ENCODE results near the gene TBL1X.

Gene TBL1X

DNA sequence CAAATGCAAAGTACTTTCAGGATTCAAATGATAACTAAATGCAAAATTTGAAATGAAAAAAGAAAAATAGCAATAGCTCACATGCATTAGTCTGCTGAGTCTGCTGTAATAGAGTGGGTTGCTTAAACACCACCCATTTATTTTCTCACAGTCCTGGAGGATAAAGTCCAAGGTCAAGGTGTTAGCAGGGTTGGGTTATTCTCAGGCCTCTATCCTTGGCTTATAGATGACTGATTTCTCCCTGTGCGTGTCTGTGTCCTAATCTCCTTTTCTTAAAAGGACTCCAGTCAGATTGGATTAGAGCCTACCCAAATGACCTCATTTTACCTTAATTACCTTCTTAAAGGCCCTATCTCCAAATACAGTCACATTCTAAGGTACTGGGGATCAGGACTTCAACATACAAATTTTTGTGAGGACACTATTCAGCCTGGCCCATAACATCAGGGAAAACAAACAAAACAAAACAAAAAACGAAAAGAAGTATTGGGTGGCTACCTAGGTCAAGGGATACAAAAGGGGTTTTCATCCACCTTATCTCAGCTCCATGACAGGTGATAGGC lies 6.3 kb upstream of the TBL1X start:
- DNase-seq (ENCODE audit: low spot score), result no peak
- TF ChIP-seq, protein P1, sequence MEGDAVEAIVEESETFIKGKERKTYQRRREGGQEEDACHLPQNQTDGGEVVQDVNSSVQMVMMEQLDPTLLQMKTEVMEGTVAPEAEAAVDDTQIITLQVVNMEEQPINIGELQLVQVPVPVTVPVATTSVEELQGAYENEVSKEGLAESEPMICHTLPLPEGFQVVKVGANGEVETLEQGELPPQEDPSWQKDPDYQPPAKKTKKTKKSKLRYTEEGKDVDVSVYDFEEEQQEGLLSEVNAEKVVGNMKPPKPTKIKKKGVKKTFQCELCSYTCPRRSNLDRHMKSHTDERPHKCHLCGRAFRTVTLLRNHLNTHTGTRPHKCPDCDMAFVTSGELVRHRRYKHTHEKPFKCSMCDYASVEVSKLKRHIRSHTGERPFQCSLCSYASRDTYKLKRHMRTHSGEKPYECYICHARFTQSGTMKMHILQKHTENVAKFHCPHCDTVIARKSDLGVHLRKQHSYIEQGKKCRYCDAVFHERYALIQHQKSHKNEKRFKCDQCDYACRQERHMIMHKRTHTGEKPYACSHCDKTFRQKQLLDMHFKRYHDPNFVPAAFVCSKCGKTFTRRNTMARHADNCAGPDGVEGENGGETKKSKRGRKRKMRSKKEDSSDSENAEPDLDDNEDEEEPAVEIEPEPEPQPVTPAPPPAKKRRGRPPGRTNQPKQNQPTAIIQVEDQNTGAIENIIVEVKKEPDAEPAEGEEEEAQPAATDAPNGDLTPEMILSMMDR (IDR thresholded peaks at IDR 0.05; ENCODE audit: borderline replicate concordance, control extremely low read depth, extremely low read depth, insufficient read depth, missing control alignments), result no peak
- in situ Hi-C loops (cut with MboI; ENCODE audit: low sequenced_read_pairs, unreplicated experiment), result loop anchor here (25.0 kb wide), 1 partner anchor 254 kb away; no protein-coding TSS in a partner anchor

GRCh38 chrX:9459186-9459748 lies 5.6 kb upstream of the TBL1X start:
- in situ Hi-C loops (cut with MboI; ENCODE audit: low sequenced_read_pairs, unreplicated experiment), result loop anchor here (25.0 kb wide), 1 partner anchor 253 kb away; no protein-coding TSS in a partner anchor
- TF ChIP-seq, protein P1 (IDR thresholded peaks at IDR 0.05; ENCODE audit: borderline replicate concordance, control extremely low read depth, extremely low read depth, insufficient read depth, missing control alignments), result no peak
- DNase-seq (ENCODE audit: low spot score), result no peak

GRCh38 chrX:9461087-9461486 lies 3.8 kb upstream of the TBL1X start:
- DNase-seq (ENCODE audit: low spot score), result no peak
- TF ChIP-seq, protein P1 (IDR thresholded peaks at IDR 0.05; ENCODE audit: borderline replicate concordance, control extremely low read depth, extremely low read depth, insufficient read depth, missing control alignments), result no peak
- in situ Hi-C loops (cut with MboI; ENCODE audit: low sequenced_read_pairs, unreplicated experiment), result loop anchor here (25.0 kb wide), 1 partner anchor 251 kb away; no protein-coding TSS in a partner anchor

- TF ChIP-seq, protein P1 (IDR thresholded peaks at IDR 0.05; ENCODE audit: borderline replicate concordance, control extremely low read depth, extremely low read depth, insufficient read depth, missing control alignments), result no peak
- in situ Hi-C loops (cut with MboI; ENCODE audit: low sequenced_read_pairs, unreplicated experiment), result loop anchor here (25.0 kb wide), 1 partner anchor 250 kb away; no protein-coding TSS in a partner anchor
- no peak for DNase-seq (ENCODE audit: low spot score)
These were observed 2.4 kb upstream of the TBL1X start for GRCh38 chrX:9462456-9462855.

GRCh38 chrX:9465380-9466123 lies 694 bp downstream of the TBL1X start:
- DNase-seq (ENCODE audit: low spot score), result peak; percentile 42
- in situ Hi-C loops (cut with MboI; ENCODE audit: low sequenced_read_pairs, unreplicated experiment), result loop anchor here (25.0 kb wide), 1 partner anchor 247 kb away; no protein-coding TSS in a partner anchor
- TF ChIP-seq, protein P1 (IDR thresholded peaks at IDR 0.05; ENCODE audit: borderline replicate concordance, control extremely low read depth, extremely low read depth, insufficient read depth, missing control alignments), result no peak

GRCh38 chrX:9466124-9466495 lies 1.3 kb downstream of the TBL1X start:
- in situ Hi-C loops (cut with MboI; ENCODE audit: low sequenced_read_pairs, unreplicated experiment), result loop anchor here (25.0 kb wide), 1 partner anchor 246 kb away; no protein-coding TSS in a partner anchor
- no peak for DNase-seq (ENCODE audit: low spot score)
- TF ChIP-seq, protein P1 (IDR thresholded peaks at IDR 0.05; ENCODE audit: borderline replicate concordance, control extremely low read depth, extremely low read depth, insufficient read depth, missing control alignments), result no peak
